ENCODE measurements around the gene KLK11. TPM values are rescaled to one million over a fixed set of nuclear protein-coding genes. Genes with fewer than 3 reads are reported as not detected.

Gene KLK11
- total RNA-seq, 1 donor from 2014 or later = not detected

GRCh38 chr19:51002542-51003311, 23.7 kb downstream of the KLK11 start:
- H3K27me3 Mint-ChIP-seq (ENCODE audit: low read depth, unreplicated experiment) = peaks cover 44% of the 10 kb centered on the region
- no peaks in the 10 kb centered on the region for H3K27me3 ChIP-seq (ENCODE audit: insufficient read depth, low read length)
- TF ChIP-seq CTCF (IDR thresholded peaks at IDR 0.05; ENCODE audit: insufficient read depth, low read depth, low read length) (no peak), EZH2 (IDR thresholded peaks at IDR 0.05; ENCODE audit: insufficient read depth, low read length) (no peak)
- H3K27ac Mint-ChIP-seq (ENCODE audit: unreplicated experiment) = no peak overlapping the region
- peaks cover 1% of the 10 kb centered on the region for H3K9me3 Mint-ChIP-seq (ENCODE audit: unreplicated experiment)
- no peak overlapping the region for H3K9ac ChIP-seq (ENCODE audit: low read length)
- no peaks in the 10 kb centered on the region for H3K36me3 Mint-ChIP-seq (ENCODE audit: low read depth, unreplicated experiment)
- no peaks in the 10 kb centered on the region for H3K4me1 ChIP-seq (ENCODE audit: insufficient read depth, low read length)
- no peak overlapping the region for H2AFZ ChIP-seq (ENCODE audit: low read depth, low read length)
- FAIRE-seq = no peak
- no peak overlapping the region for H3K4me2 ChIP-seq (ENCODE audit: low read length)
- no peak overlapping the region for H3K4me3 ChIP-seq (ENCODE audit: insufficient read depth, low read depth, low read length)
- peaks cover 3% of the 10 kb centered on the region for H3K4me1 Mint-ChIP-seq (ENCODE audit: low read depth, unreplicated experiment)
- H3K27ac ChIP-seq (ENCODE audit: low read depth, low read length) = no peak overlapping the region
- H3K9me3 ChIP-seq (ENCODE audit: insufficient read depth, low read depth, low read length) = peaks cover 5% of the 10 kb centered on the region
- no peaks in the 10 kb centered on the region for H3K79me2 ChIP-seq (ENCODE audit: insufficient read depth, low read length)
- no peak overlapping the region for H3K4me3 Mint-ChIP-seq (ENCODE audit: unreplicated experiment)
- no peaks in the 10 kb centered on the region for H4K20me1 ChIP-seq (ENCODE audit: insufficient read depth, low read length)
- H3K36me3 ChIP-seq (ENCODE audit: insufficient read depth, low read length) = no peaks in the 10 kb centered on the region
- DNase-seq (ENCODE audit: low read depth) = no peak

- H3K36me3 Mint-ChIP-seq (ENCODE audit: low read depth, unreplicated experiment) = no peaks in the 10 kb centered on the region
- DNase-seq (ENCODE audit: low read depth) (no peak), FAIRE-seq (no peak)
- peaks cover 5% of the 10 kb centered on the region for H3K9me3 ChIP-seq (ENCODE audit: insufficient read depth, low read depth, low read length)
- H2AFZ ChIP-seq (ENCODE audit: low read depth, low read length) = no peak overlapping the region
- no peaks in the 10 kb centered on the region for H3K36me3 ChIP-seq (ENCODE audit: insufficient read depth, low read length)
- TF ChIP-seq CTCF (IDR thresholded peaks at IDR 0.05; ENCODE audit: insufficient read depth, low read depth, low read length) (no peak), EZH2 (IDR thresholded peaks at IDR 0.05; ENCODE audit: insufficient read depth, low read length) (no peak)
- peaks cover 46% of the 10 kb centered on the region for H3K27me3 Mint-ChIP-seq (ENCODE audit: low read depth, unreplicated experiment)
- H3K27ac Mint-ChIP-seq (ENCODE audit: unreplicated experiment) = no peak overlapping the region
- peaks cover 1% of the 10 kb centered on the region for H3K9me3 Mint-ChIP-seq (ENCODE audit: unreplicated experiment)
- no peaks in the 10 kb centered on the region for H3K27me3 ChIP-seq (ENCODE audit: insufficient read depth, low read length)
- no peak overlapping the region for H3K27ac ChIP-seq (ENCODE audit: low read depth, low read length)
- H3K4me3 ChIP-seq (ENCODE audit: insufficient read depth, low read depth, low read length) = no peak overlapping the region
- H4K20me1 ChIP-seq (ENCODE audit: insufficient read depth, low read length) = no peaks in the 10 kb centered on the region
- no peaks in the 10 kb centered on the region for H3K4me1 ChIP-seq (ENCODE audit: insufficient read depth, low read length)
- peaks cover 3% of the 10 kb centered on the region for H3K4me1 Mint-ChIP-seq (ENCODE audit: low read depth, unreplicated experiment)
- H3K9ac ChIP-seq (ENCODE audit: low read length) = no peak overlapping the region
- H3K4me2 ChIP-seq (ENCODE audit: low read length) = no peak overlapping the region
- H3K4me3 Mint-ChIP-seq (ENCODE audit: unreplicated experiment) = no peak overlapping the region
- no peaks in the 10 kb centered on the region for H3K79me2 ChIP-seq (ENCODE audit: insufficient read depth, low read length)
Measured at GRCh38 chr19:51002089-51002532, 24.3 kb downstream of the KLK11 start.

- peaks cover 3% of the 10 kb centered on the region for H3K9me3 ChIP-seq (ENCODE audit: insufficient read depth, low read depth, low read length)
- H3K27ac ChIP-seq (ENCODE audit: low read depth, low read length) = no peak within 1 kb of the TSS
- no peak within 1 kb of the TSS for H2AFZ ChIP-seq (ENCODE audit: low read depth, low read length)
- DNase-seq (ENCODE audit: low read depth) = no peak
- no peaks in the 10 kb centered on the region for H3K79me2 ChIP-seq (ENCODE audit: insufficient read depth, low read length)
- H3K9ac ChIP-seq (ENCODE audit: low read length) = no peak within 1 kb of the TSS
- Mint-ChIP-seq H3K27ac (ENCODE audit: unreplicated experiment) (no peak within 1 kb of the TSS), H3K9me3 (ENCODE audit: unreplicated experiment) (peaks cover 3% of the 10 kb centered on the region), H3K4me3 (ENCODE audit: unreplicated experiment) (no peak within 1 kb of the TSS), H3K4me1 (ENCODE audit: low read depth, unreplicated experiment) (peaks cover 3% of the 10 kb centered on the region), H3K36me3 (ENCODE audit: low read depth, unreplicated experiment) (no peaks in the 10 kb centered on the region), H3K27me3 (ENCODE audit: low read depth, unreplicated experiment) (peaks cover 46% of the 10 kb centered on the region)
- no peak within 1 kb of the TSS for H3K4me2 ChIP-seq (ENCODE audit: low read length)
- TF ChIP-seq EZH2 (IDR thresholded peaks at IDR 0.05; ENCODE audit: insufficient read depth, low read length) (no peak), CTCF (IDR thresholded peaks at IDR 0.05; ENCODE audit: insufficient read depth, low read depth, low read length) (no peak)
- no peak for FAIRE-seq
- H3K36me3 ChIP-seq (ENCODE audit: insufficient read depth, low read length) = no peaks in the 10 kb centered on the region
- no peaks in the 10 kb centered on the region for H4K20me1 ChIP-seq (ENCODE audit: insufficient read depth, low read length)
- H3K27me3 ChIP-seq (ENCODE audit: insufficient read depth, low read length) = no peaks in the 10 kb centered on the region
- no peaks in the 10 kb centered on the region for H3K4me1 ChIP-seq (ENCODE audit: insufficient read depth, low read length)
- H3K4me3 ChIP-seq (ENCODE audit: insufficient read depth, low read depth, low read length) = no peak within 1 kb of the TSS
Measured at GRCh38 chr19:51001515-51001914, 24.9 kb downstream of the KLK11 start, which contains the start of gene KLK8. Gene KLK8 (minus strand): TSS chr19:51001604. CDS start chr19:51001167, 437 bp downstream.
